ENCODE data around the gene JSRP1. TPM values are rescaled to one million over a fixed set of nuclear protein-coding genes. Genes with fewer than 3 reads are reported as not detected.

JSRP1 gene, protein sequence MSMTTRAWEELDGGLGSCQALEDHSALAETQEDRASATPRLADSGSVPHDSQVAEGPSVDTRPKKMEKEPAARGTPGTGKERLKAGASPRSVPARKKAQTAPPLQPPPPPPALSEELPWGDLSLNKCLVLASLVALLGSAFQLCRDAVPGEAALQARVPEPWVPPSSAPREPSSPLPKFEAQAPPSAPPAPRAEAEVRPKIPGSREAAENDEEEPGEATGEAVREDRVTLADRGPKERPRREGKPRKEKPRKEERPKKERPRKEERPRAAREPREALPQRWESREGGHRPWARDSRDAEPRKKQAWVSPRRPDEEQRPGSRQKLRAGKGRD
- total RNA-seq = 0.22 TPM in 1 of 2 replicates, not detected in the other

DNA sequence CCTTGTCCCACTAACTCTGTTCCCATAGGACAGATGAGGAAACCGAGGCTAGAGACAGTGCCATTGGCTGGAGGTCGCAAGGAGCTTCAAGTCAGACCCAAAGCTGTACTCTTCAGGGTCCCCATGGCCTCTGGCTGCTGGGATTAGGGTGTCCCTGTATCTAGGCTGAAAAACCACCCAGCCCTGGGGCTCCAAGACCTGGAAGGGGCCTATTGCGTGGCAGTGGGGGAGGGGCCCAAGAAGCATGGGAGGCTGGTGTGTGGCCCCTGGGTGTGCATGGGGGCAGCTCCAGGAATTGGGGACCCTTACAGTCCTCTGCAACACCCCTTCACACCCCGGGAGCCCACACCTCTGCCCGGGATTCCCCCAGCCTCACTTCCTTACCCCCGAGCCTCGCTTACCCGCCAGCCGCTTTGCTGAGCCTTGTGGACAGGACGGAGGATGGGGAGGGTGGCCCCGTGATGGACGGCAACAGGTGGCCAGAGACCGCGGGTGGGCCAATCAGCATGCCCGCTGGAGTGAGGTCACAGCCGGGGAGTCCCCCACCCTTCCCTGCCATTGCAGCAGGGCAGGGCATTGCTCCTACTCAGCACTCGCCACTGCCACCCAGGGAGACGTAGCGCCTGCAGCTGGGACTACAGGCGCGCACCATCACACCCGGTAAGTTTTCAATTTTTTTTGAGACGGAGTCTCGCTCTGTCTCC lies at the start of gene JSRP1:
Gene JSRP1 (minus strand): TSS at position 436 of the 704 bp plus-strand sequence. CDS start 1,103 bp downstream, outside the sequence.
- DNase-seq (ENCODE audit: low read depth in 2 of 2) = no peak

DNA sequence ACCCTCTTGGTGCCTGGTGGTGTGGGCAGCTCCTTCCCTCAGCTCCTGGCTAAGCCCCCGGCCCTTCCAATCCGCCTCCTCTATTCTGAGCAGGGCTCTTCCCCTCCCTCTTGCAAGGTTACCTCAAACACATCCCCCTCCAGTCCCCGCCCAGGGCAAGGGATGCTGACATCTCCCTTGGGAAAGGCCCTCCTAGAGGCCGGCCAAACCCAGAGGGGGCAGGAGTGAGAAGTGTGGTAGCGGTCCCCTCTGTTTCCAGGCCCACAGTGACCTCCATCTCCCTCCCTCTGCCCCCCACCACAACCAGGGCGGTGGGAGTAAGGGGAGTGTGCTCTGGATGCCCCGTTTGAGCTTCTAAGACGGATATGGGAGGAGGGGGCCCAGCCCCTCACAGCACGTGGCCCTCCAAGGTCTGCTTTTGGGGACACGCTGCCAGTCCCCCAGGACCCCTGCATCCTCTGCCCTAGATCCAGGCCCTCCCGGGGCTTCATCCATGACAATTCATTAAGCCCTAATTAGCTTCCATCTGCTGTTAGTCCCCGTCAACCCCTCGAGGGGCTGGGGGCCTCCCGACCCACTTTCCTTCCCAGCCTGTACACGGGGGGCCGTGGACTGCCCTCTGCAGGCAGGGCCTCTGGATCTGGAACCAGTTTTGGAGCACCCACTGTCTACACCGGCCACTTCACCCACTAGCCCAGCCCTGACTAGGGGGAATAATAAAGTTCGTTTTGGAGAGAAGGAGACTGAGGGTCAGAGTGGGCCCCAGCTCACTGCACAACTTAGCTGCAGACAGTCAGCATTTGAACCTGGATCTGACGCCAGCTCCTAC lies 49.4 kb upstream of the JSRP1 start:
- DNase-seq (ENCODE audit: low read depth in 2 of 2) = no peak

DNA sequence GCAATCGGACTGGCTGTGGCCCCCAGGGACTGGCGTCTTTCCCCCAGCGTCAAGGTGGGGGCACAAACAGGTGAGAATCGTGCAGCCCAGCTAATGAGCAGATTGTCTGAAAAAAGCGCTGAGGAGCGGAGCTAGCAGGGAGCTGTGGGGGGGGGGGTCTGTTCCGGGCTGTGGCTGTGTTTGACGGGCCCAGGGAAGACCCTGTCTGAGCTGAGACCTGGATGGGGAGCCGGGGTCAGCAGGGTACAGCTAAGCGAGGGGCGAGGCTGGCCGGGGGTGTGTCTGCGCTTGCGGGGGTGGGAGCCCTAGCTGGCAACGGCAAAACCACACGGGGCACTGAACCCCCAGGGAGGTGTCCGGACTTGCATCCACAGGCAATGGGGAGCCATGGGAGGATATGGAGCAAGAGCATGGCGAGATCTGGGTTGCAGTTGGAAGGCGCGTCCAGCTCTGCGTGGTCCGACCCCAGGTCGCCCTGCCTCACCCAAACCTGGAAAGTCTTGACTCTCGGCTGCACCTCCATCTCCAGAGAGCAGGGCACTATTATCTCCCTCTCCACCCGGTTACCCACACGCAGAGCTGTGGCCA lies 47.1 kb upstream of the JSRP1 start:
- DNase-seq (ENCODE audit: low read depth in 2 of 2) = no peak

DNA sequence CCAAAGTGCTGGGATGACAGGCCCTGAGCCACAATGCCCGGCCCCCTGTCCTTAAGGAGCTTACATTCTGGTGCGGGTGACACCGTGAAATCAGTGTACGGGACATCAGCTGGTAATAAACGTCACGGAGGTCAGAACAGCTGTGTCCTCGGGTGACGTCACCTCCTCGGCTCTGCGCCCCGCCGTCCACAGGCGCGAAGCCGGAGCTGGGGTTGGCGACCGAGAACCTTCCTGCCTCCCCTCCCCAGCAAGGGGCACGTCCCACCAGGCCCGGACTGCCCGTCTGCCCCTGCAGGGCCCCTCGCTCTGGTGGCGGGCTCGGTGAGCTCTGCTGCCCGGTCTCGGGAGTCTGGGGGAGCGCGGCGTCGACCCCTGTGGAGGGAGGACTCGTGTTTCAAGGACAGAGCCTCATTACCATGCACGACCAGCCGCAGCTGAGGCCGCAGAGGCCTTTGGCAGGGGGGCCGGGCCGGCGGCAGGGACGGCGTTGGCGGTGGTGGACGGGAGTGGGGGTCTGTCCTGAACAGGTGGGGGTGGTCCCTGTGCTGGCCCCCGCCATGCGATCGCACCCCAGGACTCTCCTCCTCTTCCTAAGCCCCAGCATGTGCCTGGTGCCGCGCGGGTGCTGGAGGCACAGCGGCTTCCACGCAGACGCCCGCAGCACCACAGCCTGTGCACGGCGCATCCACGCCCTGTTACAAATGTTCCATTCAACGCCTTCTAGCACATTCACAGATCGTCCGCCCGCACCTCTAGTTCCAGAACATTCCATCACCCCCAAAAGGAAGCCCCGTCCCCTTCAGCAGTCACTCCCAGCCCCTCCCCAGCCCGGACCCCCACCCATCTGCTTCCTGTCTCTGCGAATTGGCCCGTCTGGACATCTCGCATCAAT lies 46.3 kb upstream of the JSRP1 start:
- DNase-seq (ENCODE audit: low read depth in 2 of 2) = peak; percentile 59 to 61

DNA sequence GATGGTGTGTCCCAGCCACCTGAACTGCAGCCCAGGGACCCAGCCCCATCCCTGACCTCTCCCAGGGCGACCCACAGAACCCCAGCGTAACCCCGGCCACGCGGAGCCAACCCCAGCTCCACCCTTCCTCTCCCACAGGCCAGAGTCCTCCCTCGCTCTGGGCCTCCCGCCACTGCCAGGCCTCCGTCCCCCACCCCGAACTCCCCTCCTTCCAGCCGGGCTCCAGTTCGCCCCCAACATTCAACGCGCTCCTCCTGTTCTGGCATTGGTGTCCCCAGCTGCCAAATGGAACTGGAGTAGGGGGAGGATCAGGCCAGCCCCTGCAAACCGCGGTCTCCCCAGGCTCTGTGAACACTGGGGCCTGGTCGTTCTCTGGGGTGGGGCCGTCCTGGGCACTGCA lies 44.3 kb upstream of the JSRP1 start:
- no peak for DNase-seq (ENCODE audit: low read depth in 2 of 2)

DNA sequence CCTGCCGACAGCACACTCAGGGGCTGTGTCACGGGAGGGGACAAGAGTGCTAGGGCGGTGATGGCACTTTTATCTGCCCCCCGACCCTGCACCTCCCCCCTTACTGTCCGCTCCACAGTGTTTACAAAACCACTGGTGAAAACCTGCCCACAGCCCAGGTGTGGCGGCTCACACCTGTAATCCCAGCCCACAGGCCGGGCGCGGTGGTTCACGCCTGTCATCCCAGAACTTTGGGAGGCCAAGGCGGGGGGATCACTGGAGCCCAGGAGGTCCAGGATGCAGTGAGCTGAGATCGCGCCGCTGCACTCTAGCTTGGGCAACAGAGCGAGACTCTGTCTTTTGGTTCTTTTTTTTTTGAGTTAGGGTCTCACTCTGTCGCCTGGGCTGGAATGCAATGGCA lies 39.9 kb upstream of the JSRP1 start:
- DNase-seq (ENCODE audit: low read depth in 2 of 2) = no peak

DNA sequence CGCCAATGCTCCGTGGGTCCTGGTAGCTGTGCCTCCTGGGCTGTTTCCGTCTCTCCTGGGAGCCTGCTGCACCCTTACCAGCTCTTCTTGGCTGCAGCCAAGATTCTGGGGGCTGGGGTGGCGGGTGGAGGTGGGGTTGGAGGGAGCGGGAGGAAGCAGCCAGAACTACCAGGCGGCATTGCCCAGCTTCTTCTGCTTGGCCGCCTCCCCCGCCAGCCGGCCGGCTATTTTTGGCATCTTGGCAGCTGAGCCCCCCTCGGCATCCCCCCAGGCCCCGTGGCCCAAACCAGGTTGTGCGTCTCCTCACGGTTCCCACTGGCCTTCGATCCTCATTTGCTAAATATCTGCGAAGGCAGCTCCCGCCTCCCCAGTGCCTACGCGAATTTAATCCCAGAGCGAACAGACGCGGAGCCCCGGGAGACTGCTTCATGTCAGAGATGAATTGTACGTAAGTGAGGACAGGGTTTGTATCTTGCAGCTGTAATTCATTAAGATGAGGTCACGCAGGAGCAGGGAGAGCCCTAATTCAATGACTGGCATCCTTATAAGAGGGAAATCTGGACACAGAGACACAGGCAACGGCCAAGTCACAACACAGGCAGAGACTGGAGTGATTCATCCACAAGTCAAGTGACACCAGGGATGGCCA lies 38.6 kb upstream of the JSRP1 start:
- no peak for DNase-seq (ENCODE audit: low read depth in 2 of 2)

DNA sequence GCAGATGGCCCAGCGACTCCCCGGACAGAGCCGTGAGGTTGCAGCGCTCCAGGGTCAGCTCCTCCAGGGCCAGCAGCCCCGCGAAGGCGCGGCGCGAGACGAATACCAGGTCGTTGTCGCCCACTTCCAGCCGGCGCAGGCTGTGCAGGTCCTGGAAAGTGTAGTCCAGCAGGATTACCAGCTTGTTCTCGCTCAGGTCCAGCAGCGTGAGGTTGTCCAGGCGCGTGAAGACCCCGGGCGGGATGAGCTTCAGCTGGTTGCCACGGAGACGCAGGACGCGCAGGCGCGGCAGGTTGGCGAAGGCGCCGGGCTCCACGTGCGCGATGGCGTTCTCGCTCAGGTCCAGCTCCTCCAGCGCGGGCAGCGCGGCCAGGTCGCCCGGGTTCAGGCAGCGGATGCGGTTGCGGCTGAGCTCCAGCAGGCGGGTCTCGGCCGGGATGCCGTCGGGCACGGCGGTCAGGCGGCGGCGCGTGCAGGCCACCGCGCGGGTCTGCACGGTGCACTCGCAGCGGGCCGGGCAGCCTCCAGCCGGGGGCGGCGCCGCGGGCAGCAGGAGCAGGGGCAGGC lies 35.1 kb upstream of the JSRP1 start:
- peak in 1 of 2 donors; percentile 38 for DNase-seq (ENCODE audit: low read depth in 2 of 2)

DNA sequence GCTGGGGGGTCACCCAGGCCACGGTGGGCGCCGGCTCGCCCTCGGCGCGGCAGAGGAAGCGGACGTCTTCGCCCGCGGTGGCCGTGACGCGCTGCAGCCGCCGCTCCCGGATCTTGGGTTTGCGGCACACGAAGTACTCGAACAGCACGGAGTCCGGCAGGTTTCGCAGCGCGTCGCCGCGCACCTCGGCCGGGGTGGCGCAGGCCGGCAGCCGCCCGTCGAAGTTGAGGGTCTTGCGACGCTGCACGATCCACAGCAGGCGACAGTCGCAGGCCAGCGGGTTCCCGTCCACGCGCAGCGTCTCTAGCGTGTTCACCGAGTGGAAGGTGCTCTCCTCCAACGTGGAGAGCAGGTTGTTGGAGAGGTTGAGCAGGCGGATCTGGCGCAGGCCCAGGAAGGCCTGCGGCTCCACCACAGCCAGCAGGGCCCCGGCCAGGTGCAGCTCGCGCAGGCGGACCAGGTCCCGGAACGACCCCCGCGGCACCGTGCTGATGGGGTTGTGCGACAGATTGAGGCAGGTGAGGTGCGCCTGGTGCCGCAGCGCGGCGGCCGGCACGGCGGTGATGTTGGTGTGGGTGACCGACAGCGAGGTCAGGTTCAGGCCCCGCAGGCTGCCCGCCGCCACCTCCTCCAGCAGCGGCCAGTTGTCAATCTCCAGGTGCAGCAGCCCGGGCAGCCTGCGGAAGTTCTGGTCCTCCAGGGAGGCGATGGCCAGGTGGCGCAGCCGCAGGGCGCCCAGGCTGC lies 34.4 kb upstream of the JSRP1 start:
- DNase-seq (ENCODE audit: low read depth in 2 of 2) = no peak

DNA sequence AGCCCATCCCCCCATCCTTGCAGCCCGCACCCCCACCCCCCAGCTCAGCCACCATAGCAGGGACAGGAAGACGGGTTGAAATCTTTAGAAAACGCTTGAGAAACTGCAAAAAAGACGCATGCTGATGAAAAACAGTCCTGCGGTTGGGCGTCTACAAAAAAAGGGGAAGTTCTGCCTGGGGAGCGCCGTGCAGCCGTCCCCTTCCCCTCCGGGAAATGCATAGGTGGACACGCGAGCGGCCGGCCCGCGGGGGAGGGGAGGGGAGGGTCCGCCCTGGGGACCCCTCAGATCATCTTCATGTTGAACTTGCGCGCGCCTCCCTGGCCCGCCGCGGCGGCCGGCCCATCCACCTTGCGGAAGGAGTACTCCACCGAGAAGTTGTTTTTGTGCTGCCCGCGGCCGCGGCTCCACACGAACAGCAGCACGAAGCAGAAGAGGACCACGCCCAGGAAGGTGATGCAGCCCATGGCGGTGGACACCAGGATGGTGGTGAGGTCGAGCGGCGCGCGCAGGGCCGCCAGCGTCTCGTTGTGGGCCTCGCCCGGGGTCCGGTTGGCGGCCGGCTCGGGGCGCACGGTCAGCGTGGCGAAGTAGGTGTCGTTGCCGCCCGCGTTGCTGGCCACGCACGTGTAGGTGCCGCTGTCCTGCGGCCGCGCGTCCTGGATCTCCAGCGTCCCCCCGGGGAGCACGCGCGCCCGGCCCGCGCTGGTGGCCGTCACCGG lies 33.7 kb upstream of the JSRP1 start:
- DNase-seq (ENCODE audit: low read depth in 2 of 2) = no peak

DNA sequence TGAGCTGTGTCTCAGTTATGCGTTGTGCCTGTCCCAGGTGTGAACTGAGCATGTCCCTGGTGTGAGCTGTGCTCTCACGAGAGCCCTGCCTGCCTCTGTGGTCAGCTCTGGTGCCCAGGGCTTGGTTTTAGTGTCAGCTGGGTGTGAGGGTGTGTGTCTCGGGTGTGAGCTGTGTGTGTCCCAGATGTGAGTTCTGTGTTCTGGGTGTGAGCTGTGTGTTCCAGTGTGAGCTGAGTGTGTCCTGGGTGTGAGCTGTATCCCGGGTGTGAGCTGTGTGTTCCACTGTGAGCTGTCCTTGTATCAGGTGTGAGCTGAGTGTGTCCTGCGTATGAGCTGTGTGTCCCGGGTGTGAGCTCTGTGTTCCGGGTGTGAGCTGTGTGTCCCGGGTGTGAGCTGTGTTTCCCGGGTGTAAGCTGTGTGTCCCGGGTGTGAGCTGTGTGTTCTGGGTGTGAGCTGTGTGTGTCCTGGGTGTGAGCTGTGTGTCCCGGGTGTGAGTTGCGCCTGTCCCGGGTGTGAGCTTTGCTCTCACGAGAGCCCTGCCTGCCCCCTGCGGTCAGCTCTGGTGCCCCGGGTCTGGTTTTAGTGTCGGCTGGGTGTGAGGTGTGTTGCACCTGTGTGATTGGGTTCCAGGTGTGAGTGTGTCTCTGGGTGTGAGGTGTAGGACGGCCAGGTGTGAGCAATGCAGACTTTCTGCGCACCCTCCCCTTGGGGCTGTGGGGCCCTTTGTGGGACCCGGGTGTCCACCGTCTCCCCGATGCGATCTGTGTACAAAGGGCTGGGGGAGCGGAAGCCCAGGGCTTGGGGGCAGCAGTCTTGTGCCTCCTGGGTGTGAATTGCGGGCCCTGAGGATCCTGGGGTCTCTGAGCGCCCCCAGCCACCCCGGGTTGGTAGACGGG lies 32.8 kb upstream of the JSRP1 start:
- DNase-seq (ENCODE audit: low read depth in 2 of 2) = no peak

DNA sequence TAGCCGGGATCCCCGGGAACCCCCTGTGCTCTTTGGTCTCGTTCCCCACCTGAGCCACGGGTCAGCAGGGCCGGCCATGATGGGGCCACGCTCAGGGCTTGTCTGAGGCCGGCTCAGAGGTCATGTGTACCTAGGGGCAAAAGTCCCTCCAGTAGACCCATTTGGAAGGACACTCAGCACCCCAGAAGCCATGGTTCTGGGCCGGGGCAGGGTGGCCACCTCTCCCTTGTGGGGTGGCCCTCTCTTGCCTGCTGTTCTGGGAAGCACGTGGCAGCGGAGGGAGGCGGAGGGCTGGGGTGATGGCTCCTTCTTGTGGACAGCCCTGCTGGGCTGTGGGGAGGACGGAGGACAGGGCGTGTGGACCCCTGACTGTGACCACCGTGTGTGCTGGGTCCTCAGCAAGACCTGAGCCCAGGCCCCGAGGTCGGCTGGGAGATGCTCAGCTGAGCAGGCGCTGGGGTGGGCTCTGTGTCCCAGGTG lies 32.2 kb upstream of the JSRP1 start:
- DNase-seq (ENCODE audit: low read depth in 2 of 2) = no peak

DNA sequence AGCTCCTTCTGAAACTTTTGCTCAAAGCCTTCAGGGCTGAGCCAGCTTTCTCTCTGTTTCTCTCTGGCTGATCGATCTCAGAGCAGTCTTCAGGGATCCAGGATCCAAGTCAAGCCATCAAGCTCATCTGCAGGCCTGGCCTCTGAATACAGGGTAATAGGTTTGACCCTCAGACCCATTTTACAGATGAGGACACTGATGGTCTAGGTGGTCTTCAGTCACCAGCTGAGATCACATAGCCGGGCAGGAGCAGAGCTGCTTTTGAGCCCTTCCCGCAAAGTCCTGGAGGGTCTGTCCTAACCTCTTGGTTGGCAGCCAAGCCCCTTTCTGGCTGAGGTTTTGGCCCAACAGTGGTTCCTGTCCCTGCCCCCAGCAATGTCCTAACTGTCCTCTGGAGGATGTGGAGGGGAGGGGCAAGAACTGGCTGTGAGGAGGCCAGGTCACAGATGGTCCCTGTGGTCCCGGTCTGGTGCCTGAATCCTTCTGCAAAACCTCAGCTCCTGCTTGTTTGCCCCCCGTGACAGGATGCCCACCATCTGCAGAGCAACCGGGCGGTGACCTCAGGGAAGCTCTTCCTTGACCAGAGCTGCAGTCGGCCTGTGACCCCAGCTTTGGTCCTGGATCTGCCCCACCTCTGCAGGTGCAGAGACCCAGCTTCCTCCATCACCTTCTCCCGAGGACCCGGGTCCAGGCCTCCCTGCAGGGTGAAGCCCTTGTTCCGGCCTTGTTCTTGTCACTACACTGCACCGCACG lies 31.5 kb upstream of the JSRP1 start:
- no peak for DNase-seq (ENCODE audit: low read depth in 2 of 2)

DNA sequence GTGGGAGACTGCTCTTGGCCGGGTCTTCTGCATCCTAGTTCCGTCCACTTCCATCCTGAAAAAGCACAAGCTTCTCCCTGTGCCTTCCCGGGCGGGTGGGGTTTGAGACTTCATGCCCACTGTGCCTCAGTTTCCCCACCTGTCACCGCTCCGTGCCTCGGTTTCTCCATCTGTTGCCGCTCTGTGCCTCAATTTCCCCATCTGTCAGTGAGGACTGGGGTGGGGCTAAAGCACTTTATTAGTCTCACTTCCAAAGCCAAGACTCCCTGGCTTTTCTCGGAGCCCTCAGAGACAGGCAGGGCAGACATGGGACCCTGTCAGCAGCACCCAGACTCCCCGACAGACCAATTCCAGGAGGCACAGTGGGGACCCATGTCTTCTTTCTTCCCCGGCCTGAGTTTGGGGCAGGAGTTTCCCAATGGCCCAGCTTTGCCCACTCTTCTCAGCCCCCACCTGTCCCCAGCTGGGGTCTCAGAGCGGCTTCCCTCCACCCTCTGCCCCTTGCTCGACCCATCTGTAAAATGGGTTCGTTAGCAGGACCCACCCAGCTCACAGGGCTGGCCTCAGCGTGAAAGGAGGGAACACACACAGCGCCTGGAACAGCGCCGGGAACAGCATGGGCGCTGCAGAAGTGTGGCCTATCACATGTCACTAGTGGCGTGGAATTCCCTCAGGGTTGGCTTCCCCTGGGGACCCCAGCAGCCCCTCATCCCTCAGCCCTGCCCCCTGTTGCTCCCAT lies 30.4 kb upstream of the JSRP1 start:
- DNase-seq (ENCODE audit: low read depth in 2 of 2) = no peak

DNA sequence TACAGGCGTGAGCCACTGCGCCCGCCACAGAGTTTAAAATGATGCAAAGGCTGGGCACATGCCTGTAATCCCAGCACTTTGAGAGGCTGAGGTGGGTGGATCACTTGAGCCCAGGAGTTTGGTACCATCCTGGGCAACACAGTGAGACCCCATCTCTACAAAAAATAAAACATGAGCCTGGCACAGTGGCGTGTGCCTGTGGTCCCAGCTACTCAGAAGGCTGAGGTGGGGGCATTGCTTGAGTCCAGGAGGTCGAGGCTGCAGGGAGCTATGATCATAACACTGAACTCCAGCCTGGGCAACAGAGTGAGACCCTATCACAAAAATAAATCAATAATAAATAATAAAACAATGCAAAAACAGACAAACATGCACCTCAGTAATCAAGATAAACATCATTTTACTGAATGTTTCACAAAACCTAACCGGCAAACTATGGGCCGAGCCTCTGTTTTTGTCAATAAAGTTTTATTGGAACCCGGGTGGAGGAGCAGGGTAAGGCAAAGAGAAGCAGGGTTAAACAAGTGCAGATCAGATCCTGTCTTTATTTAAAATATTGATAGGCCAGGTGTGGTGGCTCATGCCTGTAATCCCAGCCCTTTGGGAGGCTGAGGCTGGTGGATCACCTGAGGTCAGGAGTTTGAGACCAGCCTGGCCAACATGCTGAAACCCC lies 27.8 kb upstream of the JSRP1 start:
- no peak for DNase-seq (ENCODE audit: low read depth in 2 of 2)

Measured in lung microvascular endothelial cell (primary cell).